NCI-H1930 (cell line): ENCODE data around the gene CEP128.

Experiments
- DNase-seq, 2 experiments: peaks; one replicate each; lab custom pipeline; 2025; lab: John Stamatoyannopoulos, UW

CEP128 gene

DNA sequence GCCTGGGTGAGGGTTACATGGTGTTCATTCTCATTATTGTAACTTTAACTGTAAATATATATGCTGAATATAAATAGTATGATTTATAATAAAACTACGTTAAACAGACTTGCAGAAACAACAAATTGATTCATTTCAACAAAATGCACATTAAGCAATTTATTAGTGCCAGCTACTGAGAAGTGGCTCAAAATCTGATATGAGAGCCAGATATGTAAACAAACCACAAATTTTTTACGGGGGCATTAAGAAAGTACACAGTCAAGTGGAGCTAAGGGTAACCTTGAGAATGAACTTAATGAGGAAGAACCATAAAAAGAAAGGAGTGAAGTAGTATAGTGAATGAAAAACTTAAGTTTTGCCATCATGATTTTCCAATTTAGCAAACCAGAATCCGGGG lies 40.3 kb downstream of the CEP128 start:
- DNase-seq: no peak

DNA sequence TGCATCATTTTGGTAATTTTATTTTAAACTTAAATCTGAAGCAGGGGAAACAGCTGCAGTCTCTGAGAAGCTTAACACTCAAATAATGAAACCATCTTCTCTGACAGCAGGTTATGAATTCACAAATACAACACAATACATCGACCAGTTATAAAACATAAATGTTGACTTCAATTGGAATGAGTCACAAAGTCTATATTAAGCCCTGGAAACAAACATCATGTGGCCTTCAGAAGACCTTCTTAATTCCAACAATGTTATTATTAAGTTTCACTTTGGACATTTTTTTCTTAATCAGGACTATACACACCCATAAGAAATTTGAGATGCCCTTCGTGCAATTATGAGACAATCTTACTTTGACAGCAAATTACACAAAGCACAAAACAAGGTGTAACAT lies 68.9 kb downstream of the CEP128 start:
- DNase-seq: no peak

DNA sequence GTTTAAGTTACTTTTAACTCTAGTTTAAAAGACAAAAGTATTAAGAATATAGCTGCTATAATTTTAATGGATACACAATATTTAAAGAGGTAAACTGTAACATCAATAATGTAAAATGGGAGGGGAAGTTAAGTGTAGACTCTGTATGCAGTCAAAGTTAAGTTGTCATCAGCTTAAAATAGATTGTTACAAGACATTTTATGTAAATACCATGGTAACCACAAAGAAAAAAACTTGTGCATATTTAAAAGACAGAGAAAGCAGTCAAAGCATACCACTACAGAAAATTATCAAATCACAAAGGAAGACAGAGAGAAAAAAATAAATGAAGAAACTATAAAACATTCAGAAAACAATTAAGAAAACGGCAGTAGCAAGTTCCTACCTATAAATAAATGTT lies 73.3 kb downstream of the CEP128 start:
- DNase-seq: no peak

DNA sequence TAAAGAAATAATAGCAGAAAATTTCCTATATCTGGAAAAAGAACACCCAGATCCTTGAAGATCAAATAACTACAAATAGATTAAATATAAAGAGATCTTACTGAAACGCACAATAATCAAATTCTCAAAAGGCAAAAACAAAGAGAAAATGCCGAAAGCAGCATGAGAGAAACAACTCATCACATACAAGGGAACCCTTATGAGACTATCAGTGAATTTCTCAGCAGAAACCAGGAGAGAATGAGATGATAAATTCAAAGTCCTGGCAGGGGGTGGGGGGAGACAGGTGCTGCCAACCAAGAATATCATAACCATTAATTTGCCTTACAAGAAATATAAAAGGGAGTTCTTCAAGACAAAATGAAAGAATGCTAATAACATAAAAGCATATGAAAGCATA lies 73.7 kb downstream of the CEP128 start:
- no peak for DNase-seq

DNA sequence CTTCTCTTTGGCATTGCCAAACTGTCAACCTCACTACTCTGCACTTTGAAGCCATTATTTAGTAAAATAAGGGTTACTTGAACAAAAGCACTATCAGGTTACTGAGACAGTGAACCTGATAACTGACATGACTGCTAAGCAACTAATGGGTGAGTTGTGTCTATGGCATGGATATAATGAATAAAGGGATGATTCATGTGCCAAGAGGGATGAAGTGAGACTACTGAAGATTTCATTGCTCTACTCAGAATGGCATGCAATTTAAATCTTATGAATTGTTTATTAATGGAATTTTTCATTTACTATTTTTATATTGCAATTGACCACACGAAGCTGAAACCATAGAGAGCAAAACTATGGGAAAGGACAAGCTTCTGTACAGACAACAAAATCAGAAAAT lies 74.4 kb downstream of the CEP128 start:
- no peak for DNase-seq

DNA sequence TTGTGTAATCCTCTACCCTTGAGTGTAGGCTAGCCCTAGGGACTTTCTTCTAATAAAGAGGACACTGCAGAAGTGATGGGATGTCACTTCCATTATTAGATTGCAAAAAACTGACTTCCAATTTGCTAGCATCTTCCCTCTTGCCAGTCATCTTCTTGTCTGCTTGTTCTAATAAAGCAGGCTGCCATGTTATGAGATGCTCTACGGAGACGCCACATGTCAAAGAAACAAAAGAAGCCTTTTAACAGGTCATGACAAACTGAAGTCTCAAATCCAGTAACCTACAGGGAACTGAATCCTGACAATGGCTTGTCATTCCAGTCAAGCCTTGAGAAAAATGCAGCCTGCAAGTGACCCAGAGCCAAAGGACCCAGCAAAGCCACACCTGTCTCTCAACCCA lies 76.0 kb downstream of the CEP128 start:
- no peak for DNase-seq

DNA sequence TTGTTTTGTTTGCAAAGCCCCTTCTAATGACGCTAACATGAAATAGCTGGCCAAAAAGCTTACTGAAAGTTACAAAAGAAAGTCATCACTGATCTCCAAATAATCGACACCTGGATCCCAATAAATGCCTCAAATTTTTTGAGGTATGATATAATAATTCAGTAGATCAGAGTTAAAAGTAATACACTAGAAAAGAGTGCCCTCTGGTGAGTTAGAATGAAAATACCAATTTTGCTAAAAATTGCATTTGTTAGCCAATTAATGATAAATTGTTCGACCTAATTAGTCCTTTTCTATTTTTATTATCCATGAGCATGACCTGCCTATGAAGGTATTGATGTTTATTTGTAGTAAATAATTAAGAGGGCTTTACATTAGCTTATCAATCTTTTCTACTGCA lies 78.6 kb downstream of the CEP128 start:
- DNase-seq: no peak

DNA sequence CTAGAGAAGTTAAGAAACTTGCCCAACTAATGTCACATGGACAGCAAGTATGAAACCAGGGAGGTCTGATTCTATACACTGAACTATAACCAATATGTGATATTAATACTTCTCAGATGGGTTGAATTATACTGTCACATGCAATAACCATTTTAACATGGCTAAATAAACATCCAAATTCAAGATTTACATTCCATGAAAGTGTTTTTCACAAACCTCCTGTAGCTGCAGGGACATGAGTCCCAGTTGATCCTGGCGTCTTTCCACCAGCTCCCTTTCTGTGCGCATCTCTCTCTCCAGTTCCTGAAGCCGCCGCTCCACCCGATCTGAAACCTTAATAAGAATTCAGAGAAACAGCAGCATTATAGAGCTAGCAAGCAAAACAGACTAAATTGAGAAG lies 79.0 kb downstream of the CEP128 start:
- DNase-seq: no peak

DNA sequence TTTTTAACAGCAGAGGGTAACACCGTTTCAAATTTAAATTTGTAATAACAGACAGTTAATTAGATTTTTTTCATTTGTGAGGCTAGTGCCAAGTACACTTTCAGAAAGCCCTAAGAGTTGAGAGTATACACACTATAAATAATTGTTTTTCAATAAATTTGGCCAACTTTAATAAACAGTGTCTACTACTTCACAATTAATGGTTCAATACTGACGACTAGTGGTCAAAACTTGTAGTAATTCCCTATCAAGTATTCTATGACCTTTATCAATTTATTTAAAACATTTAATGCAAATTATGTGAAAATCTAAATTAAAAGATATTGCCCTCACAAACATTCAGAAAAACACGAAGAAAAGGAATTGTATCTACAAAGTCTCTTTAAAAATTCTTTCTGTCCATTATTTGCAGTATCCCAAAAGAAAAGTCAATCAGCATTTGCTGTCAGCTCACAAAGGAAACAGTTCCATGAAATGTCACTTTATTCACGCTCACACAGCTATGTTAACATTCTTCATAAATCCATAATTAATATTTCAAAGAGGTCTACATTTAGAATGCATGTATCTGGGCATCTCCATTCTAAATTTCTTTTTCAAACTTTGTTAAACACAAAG lies 91.2 kb downstream of the CEP128 start:
- peak in 1 of 2 experiments; percentile 11 for DNase-seq

DNA sequence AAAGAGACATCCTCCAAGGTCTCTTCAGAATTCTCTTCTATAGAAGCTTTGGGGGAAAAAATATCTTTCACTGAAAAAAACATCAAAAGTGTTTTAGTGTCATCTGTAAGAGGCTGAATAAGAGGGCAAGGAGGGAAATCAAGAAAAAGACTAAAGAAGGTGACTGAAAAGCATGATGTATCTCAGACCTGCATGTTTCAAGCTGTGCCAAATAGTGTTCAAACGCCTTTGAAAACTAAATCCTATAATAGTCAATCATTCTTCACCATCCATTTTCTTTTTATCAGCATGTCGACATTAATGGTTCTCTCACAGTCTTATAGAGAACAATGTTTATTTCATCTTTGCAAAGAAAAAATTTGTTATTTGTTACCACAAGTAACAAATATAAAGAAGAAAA lies 94.5 kb downstream of the CEP128 start:
- no peak for DNase-seq

DNA sequence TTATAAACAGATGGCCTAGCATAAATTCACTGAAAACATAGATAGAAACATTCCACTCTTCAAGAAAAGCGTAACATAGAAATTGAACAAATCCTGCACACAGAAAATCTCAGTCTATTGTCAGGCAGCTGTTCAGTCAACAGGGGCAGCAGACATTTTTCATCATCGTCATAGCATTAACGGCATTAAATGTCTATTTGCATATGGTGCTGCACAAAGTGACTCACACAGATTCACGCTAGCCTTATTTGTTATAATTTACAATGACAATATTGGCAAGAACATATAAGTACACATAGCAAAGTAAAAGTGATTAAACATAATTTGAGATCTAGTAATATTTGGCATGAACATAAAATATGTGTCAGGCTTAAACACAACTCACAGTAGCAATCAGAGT lies 95.7 kb downstream of the CEP128 start:
- DNase-seq: no peak

DNA sequence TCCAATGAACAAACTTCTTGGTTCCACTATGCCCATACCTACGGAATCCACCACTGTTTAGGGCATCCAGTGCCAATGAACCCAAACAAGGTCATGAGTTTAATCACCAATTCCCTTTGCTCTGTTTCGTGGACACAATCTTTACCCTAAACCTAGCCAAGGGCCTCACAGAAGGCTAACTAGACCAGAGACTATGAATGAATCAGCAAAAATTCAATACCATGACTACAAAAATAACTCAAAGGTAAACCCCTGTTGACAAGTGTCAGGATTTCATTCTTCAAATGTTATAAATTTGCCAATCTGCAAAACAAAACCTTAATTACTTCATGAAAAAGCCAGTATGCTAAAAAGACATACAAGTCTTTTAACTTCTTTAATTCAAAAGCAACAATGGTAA lies 96.7 kb downstream of the CEP128 start:
- no peak for DNase-seq

DNA sequence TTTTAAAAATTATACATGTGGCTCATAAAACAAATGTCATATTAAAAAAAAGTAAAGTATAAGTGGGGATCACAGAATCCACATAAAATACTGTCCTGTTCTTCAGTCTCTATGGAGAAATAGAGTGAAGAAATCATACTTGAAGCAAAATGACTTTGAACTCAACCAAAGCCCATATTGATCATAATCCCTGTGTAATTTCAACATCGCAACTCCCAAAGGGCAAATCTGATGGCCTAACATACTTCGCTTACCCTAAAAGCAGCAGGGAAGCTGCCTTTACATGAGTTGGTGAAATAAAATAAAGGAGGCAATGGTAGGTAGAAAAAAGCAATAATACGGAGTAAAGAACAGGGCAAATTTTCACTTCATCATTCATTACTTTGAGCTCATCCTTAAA lies 101.8 kb downstream of the CEP128 start:
- DNase-seq: no peak

DNA sequence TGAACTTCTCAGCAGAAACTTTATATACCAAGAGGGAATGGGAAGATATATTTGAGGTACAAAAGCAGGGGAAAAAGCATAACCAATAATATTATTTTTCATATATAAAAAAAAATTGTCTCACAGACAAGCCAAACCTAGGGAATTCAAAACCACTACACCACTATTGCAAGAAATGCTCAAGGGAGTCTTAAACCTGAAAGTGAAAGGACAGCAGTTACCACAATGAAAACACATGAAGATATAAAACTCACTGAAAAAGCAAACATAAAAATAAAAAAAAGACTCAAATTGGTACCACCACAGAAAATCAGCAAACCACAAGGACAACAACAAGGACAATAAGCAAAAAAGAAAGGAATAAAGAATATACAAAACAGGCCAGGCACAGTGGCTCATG lies 131.9 kb downstream of the CEP128 start:
- DNase-seq: no peak

DNA sequence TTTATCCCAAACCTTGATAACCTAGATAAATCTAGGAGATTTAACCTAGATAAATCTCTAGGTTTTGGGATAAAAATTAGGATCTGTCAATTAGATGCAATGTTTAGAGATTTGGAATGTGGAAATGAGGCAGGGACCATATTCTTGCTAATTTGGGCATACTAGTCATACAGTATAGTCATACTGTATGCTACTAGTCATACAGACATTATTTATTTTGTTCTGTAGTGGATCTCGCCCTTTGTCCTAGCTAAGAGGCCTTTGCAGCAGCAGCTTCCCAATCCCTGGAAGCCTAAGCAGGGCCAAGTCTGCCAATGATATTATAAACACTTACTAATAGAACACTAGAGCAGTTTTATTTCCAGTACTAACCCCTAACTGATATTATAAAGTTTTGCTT lies 136.4 kb downstream of the CEP128 start:
- DNase-seq: no peak

DNA sequence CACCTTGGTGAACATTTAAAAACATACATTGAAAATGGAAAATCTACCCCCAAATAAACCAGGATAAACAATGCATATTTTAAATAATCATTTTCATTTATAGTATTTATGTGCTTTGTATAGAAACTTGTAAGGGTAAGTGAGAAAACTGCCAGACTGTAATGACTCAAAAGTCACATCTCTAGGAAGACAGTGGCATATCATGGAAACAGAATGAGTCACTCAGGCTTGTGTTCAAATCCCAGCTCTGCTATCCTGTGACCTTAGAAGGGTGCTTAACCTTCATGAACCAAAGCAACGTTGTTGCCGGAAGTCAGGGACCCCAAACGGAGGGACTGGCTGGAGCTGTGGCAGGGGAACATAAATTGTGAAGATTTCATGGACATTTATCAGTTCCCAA lies 142.7 kb downstream of the CEP128 start:
- DNase-seq: no peak

DNA sequence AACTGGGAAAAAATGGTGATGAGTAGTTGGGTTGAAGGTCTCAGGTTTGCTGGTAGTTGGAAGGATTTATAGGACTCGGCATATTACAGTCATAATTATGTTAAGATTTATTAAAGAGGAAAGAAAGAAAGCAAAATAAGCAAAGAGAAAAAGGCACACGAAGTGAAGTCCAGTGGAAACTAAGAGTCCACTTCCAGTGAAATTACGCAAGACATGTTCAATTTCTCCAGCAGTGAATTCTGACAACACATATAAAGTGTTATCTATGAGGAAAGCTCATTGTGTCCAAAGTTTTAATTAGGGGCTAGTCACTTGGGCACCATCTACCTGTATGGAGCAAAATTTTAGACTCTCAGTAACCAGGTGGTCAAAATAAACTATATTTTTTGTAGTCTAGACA lies 143.3 kb downstream of the CEP128 start:
- DNase-seq: no peak

DNA sequence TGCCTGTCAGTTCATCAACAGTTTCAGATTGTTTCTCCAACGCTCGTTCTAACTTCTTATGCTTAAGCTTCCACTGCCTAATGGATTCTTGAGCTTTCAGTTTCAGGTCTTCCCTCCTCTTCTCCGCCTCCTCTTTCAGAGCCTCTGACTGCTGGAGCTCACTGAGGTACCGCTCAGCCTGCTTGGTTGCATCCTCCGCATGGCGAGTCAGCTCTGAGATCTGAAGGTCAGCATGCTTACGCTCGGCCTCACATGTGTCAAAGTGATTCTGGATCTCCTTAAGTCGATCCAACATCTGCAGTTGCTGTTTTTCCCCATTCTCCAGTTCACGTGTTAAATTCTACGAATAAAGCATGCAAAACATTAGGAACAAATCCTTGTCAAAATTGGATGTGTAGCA lies 148.8 kb downstream of the CEP128 start:
- DNase-seq: no peak

DNA sequence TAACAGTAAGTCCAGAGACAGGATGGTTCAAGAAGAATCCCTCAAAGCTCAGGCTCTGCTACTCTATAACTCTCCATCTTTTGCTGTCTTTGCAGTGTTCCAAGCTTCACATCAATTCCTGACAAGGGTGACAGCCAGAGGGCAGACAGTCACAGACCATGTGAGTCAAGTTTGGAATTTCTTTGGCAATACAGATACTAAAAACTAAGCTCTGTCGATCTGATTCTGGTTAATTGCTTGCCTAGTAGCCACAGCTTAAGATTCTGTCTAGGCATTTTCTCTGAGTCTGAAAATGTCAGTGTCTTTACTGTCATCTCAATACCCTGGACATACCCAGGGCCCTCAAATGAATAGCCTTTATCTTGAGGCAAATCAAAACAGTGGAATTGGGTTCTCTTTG lies 153.7 kb downstream of the CEP128 start:
- DNase-seq: no peak

DNA sequence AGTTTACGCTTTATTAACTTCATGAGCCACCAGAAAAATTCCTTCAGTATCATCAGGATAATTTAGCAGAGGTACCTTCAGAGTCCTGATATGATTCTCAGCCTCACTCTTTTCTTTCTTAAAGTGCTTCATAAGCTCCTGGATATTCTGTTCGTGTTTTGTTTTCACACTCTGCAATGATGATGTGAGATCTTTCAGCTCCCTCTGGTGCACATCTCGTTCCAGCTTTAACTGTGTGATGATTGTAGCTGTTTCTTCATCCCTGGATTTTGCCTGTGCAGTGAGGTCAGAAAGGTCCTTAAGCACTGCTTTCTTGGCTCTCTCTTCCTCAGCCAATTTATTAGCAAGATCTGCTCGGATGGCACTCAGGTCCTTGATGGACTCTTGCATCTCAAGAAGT lies 156.7 kb downstream of the CEP128 start:
- DNase-seq: no peak

DNA sequence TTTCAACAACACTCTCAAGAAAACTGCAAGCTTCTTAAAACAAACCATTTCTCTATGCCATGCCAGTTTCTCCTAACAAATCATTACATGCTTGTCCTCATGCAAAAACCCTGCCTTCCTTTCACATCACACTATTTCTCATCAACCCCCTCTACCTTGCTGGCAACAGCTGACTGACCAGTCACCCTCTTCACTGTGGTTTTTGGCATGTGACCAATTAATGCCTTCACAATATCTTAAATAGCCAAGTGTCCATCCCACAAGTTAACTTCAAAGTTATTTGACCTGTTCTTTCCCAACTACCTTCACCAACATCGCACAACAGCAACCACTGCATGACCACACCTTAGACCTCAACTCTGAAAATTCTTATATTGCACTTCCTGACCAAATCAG lies 159.6 kb downstream of the CEP128 start:
- no peak for DNase-seq

DNA sequence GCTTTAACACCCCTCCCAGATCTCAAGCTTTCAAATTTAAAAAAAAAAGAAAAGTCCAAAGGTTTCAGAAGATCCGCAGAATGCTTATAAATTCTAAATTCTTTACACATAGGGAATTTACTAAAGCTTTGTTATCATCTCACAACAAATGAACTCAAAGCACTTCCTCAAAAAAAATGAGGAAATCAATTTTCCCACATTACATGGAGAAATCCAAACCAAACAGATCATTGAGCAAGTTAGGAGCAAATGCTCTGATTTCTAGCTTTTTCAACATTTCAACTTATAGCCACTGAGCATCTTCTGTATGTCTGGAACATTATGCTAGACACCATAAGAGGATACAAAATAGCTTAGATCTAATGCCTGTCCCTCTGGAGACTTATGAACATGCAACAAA lies 161.0 kb downstream of the CEP128 start:
- DNase-seq: no peak

DNA sequence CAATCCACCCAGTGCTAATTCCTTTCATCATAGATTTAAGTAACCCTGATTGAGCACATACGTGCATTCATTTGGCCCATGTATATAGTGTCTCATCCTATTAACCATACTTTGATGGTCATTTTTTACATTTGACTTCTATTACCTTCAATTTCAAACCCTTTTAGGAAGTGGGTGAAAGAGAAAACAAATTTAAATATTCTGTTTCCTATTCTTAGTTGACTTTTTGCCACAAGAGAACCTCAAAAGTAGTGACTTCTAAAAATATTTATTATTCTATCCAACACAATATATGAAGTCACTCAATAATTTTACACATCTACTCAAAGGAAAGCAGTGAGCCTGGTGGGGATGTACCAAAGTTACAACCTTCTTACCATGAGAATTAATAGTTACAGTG lies 164.9 kb downstream of the CEP128 start:
- DNase-seq: no peak

DNA sequence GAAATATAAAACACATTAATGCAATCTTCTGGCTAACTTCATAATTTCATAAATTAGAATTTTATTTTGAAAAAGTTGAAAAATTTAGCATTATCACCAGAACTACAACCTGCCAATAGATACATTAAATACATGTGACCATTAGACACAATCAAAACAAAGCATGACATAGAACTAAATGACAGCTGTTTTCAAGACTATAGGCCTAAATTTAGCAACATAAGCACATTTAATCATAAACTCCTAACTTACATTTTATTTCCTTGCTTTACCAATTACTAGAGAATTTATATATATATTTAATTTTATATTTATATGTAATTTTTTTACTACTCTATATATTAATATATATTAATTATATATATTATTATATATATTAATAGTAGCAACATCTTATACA lies 165.4 kb downstream of the CEP128 start:
- no peak for DNase-seq

DNA sequence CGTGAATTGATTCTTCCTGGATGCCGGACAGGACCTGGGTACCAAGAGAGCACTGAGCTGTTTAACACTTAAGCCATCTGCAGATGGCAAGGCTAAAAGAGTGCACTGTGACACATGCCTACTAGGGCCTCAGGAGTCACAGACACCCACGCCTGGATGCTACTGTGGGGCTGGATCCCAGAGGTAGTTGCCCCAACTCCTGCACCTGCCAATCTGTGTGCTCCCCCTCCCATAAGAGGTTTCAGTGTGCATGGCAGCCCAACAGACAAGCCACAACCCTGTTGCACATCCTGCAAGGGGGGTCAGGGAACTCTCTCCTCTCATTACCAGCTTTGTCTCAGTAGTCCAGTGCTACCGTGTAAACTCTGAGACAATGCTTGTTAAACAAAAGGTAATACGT lies 169.0 kb downstream of the CEP128 start:
- no peak for DNase-seq
